WTC11 (cell line): ENCODE data around the gene OGFR. TPM values are rescaled to one million over a fixed set of nuclear protein-coding genes. Genes with fewer than 3 reads are reported as not detected.
A peak's percentile ranks its signal among the peaks of the same experiment; 100 is the strongest.

Experiments used
- ATAC-seq: fragments of 200-7000 bp; cut with Tn5 transposase; 2 replicates; pipeline ENCODE4 v1.10.0; 2021; ENCODE audit warnings: mild to moderate bottlenecking, moderate library complexity
- CTCF ChIA-PET: fragments of 300-600 bp; sonication (Branson Sonifier 250); formaldehyde crosslinking; loops from one replicate; lab custom pipeline; 2021; ENCODE audit warnings: antibody characterized with exemption; lab: Charles Lee
- POLR2A ChIA-PET: fragments of 350-600 bp; sonication (Branson Sonifier 250); formaldehyde crosslinking; loops from one replicate; lab custom pipeline; 2021; ENCODE audit warnings: antibody characterized with exemption; lab: Charles Lee
- DNase-seq: peaks from one replicate; pipeline ENCODE4 v3.0.0; 2021; ENCODE audit warnings: low spot score
- H3K27ac Mint-ChIP-seq: 2 replicates; pipeline ENCODE4 v1.8.0; 2021; ENCODE audit warnings: mixed read lengths
- H3K27me3 Mint-ChIP-seq: 2 replicates; pipeline ENCODE4 v1.8.0; 2021; ENCODE audit warnings: low read depth, mild to moderate bottlenecking, moderate library complexity, mixed read lengths
- H3K36me3 Mint-ChIP-seq: 2 replicates; pipeline ENCODE4 v1.8.0; 2021; ENCODE audit warnings: mixed read lengths
- H3K4me1 Mint-ChIP-seq: 2 replicates; pipeline ENCODE4 v1.8.0; 2022; ENCODE audit warnings: mixed read lengths
- H3K4me3 Mint-ChIP-seq: 2 replicates; pipeline ENCODE4 v1.8.0; 2021; ENCODE audit warnings: mild to moderate bottlenecking, moderate library complexity, mixed read lengths
- H3K9me3 Mint-ChIP-seq: 2 replicates; pipeline ENCODE4 v1.8.0; 2021; ENCODE audit warnings: mixed read lengths
- CREM ChIP-seq: sonication (generic); formaldehyde crosslinking; IDR thresholded peaks from 2 replicates; pipeline ENCODE4 v1.8.1; 2022; ENCODE audit warnings: mild to moderate bottlenecking, missing genetic modification reagents, moderate library complexity
- HMGA2 ChIP-seq: fragments of 250-450 bp; sonication (Bioruptor Pico); IDR thresholded peaks from 2 replicates; pipeline ENCODE4 v1.4.0; 2021; ENCODE audit warnings: mild to moderate bottlenecking, moderate library complexity
- NFE2L1 ChIP-seq: sonication (generic); formaldehyde crosslinking; IDR thresholded peaks from 2 replicates; pipeline ENCODE4 v1.8.1; 2023; ENCODE audit warnings: missing genetic modification reagents
- NR1H2 ChIP-seq: sonication (generic); formaldehyde crosslinking; IDR thresholded peaks from 2 replicates; pipeline ENCODE4 v1.9.0; 2021; ENCODE audit warnings: mild to moderate bottlenecking, moderate library complexity, missing genetic modification reagents
- SMAD3 ChIP-seq: sonication (generic); formaldehyde crosslinking; IDR thresholded peaks from 2 replicates; pipeline ENCODE4 v1.8.0; 2022; ENCODE audit warnings: missing genetic modification reagents, mild to moderate bottlenecking, borderline replicate concordance
- SP1 ChIP-seq: sonication (generic); formaldehyde crosslinking; conservative IDR thresholded peaks from 2 replicates; pipeline ENCODE4 v1.8.1; 2022; ENCODE audit warnings: missing genetic modification reagents
- ZNF219 ChIP-seq: sonication (generic); formaldehyde crosslinking; IDR thresholded peaks from 2 replicates; pipeline ENCODE4 v1.8.0; 2023; ENCODE audit warnings: missing genetic modification reagents, mild to moderate bottlenecking, borderline replicate concordance
- total RNA-seq: library from RNA; stranded (reverse); gene quantifications from 3 replicates; pipeline ENCODE4 v1.2.3, GENCODE V29; 2021
- TF ChIP-seq, protein P1 (sequence below): sonication (generic); formaldehyde crosslinking; IDR thresholded peaks from 2 replicates; pipeline ENCODE4 v1.8.0; 2022; ENCODE audit warnings: mild to moderate bottlenecking, missing genetic modification reagents
- TF ChIP-seq, protein P2 (sequence below): sonication (generic); formaldehyde crosslinking; IDR thresholded peaks from 2 replicates; pipeline ENCODE4 v1.8.0; 2023; ENCODE audit warnings: missing genetic modification reagents
- TF ChIP-seq, protein P3 (sequence below): fragments of 250-450 bp; sonication (Bioruptor Pico); IDR thresholded peaks from 2 replicates; pipeline ENCODE4 v1.9.0; 2021; ENCODE audit warnings: mild to moderate bottlenecking, borderline replicate concordance
- TF ChIP-seq, protein P4 (sequence below): fragments of 250-450 bp; sonication (Bioruptor Pico); IDR thresholded peaks from 2 replicates; pipeline ENCODE4 v1.9.0; 2021; ENCODE audit warnings: mild to moderate bottlenecking
- TF ChIP-seq, protein P5 (sequence below): sonication (generic); formaldehyde crosslinking; IDR thresholded peaks from 2 replicates; pipeline ENCODE4 v1.8.1; 2022; ENCODE audit warnings: low read depth, mild to moderate bottlenecking, moderate library complexity, missing genetic modification reagents, borderline replicate concordance

OGFR gene
- total RNA-seq, 1 experiment from 2014 or later: 43.3 TPM

DNA sequence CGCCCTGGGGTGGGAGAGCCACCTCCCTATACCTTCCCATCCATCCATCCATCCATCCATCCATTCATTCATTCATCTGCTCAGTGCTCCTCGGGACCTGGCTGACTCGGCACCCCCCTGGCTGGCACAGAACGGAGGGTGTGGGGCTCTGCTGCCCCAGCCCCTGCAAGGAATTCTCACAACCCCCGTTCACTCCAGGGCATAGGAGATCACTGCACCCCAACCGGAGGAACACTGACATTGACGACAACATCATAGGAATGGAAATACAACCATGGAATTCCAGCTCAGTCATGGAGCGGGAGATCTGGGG lies 36.4 kb upstream of the OGFR start:
- H3K4me1 Mint-ChIP-seq: 0 out of 2 replicates have a peak, but pooled peaks cover 2% of the 10 kb centered on the region
- H3K36me3 Mint-ChIP-seq: no peaks in the 10 kb centered on the region
- ChIA-PET POLR2A (interaction anchor here (0.7 kb wide), 1 partner anchor 23 kb away, joined by 3 read pairs; no protein-coding TSS in a partner anchor), CTCF (interaction anchor here (1.2 to 1.7 kb wide), 3 partner anchors 14 to 61 kb away, joined by 4 to 6 read pairs (median 5); no protein-coding TSS in a partner anchor)
- no peak for DNase-seq
- H3K27me3 Mint-ChIP-seq: no peaks in the 10 kb centered on the region
- no peaks in the 10 kb centered on the region for H3K9me3 Mint-ChIP-seq
- no peak for ATAC-seq
- no peak overlapping the region for H3K27ac Mint-ChIP-seq
- H3K4me3 Mint-ChIP-seq: no peak overlapping the region
- TF ChIP-seq SP1 (no peak), HMGA2 (no peak), ZNF219 (CRISPR knock-in tag) (no peak), NR1H2 (CRISPR knock-in tag) (no peak), CREM (CRISPR knock-in tag) (no peak)
- TF ChIP-seq, protein P1, sequence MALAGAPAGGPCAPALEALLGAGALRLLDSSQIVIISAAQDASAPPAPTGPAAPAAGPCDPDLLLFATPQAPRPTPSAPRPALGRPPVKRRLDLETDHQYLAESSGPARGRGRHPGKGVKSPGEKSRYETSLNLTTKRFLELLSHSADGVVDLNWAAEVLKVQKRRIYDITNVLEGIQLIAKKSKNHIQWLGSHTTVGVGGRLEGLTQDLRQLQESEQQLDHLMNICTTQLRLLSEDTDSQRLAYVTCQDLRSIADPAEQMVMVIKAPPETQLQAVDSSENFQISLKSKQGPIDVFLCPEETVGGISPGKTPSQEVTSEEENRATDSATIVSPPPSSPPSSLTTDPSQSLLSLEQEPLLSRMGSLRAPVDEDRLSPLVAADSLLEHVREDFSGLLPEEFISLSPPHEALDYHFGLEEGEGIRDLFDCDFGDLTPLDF (CRISPR knock-in tag): no peak
- TF ChIP-seq, protein P2, sequence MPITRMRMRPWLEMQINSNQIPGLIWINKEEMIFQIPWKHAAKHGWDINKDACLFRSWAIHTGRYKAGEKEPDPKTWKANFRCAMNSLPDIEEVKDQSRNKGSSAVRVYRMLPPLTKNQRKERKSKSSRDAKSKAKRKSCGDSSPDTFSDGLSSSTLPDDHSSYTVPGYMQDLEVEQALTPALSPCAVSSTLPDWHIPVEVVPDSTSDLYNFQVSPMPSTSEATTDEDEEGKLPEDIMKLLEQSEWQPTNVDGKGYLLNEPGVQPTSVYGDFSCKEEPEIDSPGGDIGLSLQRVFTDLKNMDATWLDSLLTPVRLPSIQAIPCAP (CRISPR knock-in tag): no peak
- TF ChIP-seq, protein P3, sequence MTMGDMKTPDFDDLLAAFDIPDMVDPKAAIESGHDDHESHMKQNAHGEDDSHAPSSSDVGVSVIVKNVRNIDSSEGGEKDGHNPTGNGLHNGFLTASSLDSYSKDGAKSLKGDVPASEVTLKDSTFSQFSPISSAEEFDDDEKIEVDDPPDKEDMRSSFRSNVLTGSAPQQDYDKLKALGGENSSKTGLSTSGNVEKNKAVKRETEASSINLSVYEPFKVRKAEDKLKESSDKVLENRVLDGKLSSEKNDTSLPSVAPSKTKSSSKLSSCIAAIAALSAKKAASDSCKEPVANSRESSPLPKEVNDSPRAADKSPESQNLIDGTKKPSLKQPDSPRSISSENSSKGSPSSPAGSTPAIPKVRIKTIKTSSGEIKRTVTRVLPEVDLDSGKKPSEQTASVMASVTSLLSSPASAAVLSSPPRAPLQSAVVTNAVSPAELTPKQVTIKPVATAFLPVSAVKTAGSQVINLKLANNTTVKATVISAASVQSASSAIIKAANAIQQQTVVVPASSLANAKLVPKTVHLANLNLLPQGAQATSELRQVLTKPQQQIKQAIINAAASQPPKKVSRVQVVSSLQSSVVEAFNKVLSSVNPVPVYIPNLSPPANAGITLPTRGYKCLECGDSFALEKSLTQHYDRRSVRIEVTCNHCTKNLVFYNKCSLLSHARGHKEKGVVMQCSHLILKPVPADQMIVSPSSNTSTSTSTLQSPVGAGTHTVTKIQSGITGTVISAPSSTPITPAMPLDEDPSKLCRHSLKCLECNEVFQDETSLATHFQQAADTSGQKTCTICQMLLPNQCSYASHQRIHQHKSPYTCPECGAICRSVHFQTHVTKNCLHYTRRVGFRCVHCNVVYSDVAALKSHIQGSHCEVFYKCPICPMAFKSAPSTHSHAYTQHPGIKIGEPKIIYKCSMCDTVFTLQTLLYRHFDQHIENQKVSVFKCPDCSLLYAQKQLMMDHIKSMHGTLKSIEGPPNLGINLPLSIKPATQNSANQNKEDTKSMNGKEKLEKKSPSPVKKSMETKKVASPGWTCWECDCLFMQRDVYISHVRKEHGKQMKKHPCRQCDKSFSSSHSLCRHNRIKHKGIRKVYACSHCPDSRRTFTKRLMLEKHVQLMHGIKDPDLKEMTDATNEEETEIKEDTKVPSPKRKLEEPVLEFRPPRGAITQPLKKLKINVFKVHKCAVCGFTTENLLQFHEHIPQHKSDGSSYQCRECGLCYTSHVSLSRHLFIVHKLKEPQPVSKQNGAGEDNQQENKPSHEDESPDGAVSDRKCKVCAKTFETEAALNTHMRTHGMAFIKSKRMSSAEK (CRISPR knock-in tag): no peak

DNA sequence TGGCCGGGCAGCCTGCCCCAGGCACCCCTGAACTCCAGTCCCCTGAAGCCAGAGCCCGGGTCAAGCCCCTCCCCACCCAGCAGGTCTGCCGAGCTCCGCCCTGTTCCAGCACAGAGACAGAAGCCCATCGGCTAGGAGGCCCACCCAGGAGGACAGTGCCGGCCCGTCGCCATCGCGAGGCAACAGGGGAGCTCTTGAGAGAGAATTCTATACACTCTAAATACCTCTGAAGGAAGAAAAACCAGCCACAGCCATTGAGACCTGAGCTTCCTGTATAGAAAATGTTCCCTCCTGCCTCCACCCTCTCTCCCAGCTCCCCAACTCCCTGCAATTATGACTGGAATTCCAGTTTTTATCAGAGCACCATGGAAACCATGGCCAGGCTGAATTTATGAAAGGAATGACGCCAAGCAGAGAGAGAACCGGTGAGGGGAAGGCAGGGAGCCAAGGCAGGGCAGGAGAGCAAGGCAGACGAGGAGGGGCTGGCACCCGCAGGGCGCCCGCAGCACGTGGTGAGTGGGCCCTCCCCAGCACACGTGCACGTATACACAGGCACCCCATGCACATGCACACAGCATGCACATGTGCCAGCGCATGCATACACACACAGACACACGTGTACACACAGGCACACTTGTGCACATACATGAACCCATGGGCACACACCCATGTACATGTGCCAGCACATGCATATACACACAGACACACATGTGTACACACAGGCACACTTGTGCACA lies 35.9 kb upstream of the OGFR start:
- H3K27me3 Mint-ChIP-seq: no peaks in the 10 kb centered on the region
- DNase-seq (peak; percentile 39), ATAC-seq (peak; percentile 58)
- H3K4me1 Mint-ChIP-seq: 0 out of 2 replicates have a peak, but pooled peaks cover 2% of the 10 kb centered on the region
- no peak overlapping the region for H3K4me3 Mint-ChIP-seq
- no peaks in the 10 kb centered on the region for H3K36me3 Mint-ChIP-seq
- peak overlapping the region; percentile 57 for H3K27ac Mint-ChIP-seq
- TF ChIP-seq NFE2L1 (no peak), SMAD3 (CRISPR knock-in tag) (no peak)
- TF ChIP-seq, protein P2 (CRISPR knock-in tag): no peak
- TF ChIP-seq, protein P4, sequence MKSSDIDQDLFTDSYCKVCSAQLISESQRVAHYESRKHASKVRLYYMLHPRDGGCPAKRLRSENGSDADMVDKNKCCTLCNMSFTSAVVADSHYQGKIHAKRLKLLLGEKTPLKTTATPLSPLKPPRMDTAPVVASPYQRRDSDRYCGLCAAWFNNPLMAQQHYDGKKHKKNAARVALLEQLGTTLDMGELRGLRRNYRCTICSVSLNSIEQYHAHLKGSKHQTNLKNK: no peak
- TF ChIP-seq, protein P5, sequence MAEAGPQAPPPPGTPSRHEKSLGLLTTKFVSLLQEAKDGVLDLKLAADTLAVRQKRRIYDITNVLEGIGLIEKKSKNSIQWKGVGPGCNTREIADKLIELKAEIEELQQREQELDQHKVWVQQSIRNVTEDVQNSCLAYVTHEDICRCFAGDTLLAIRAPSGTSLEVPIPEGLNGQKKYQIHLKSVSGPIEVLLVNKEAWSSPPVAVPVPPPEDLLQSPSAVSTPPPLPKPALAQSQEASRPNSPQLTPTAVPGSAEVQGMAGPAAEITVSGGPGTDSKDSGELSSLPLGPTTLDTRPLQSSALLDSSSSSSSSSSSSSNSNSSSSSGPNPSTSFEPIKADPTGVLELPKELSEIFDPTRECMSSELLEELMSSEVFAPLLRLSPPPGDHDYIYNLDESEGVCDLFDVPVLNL (CRISPR knock-in tag): no peak
- H3K9me3 Mint-ChIP-seq: no peaks in the 10 kb centered on the region
- ChIA-PET CTCF (interaction anchor here (1.2 to 1.7 kb wide), 3 partner anchors 14 to 61 kb away, joined by 4 to 6 read pairs (median 5); no protein-coding TSS in a partner anchor), POLR2A (no interaction called here)
